Cardiac fibroblast (primary cell): ENCODE data around the gene FCHO1.

ENCODE experiments used
- DNase-seq, 2 donors: peaks; one replicate each; pipeline versions ENCODE4 v3.0.0 to v3.0.0-alpha.2; 2010; ENCODE audit warnings: low read depth in 2 of 2
- H3K4me3 ChIP-seq, 2 donors: replicated peaks in 1 of 2; 1 replicate in 1 of 2; 2 replicates in 1 of 2; pipeline ENCODE4 v1.5.1; 2011; ENCODE audit warnings: low read depth in 2 of 2, low read length in 2 of 2, mild to moderate bottlenecking in 2 of 2, moderate library complexity in 1 of 2
- CTCF ChIP-seq: IDR thresholded peaks from one replicate; pipeline ENCODE4 v1.5.1; 2011; ENCODE audit warnings: low read depth, mild to moderate bottlenecking, low read length, inconsistent platforms

FCHO1 gene

GRCh38 chr19:17829855-17830566, 78.7 kb downstream of the FCHO1 start:
- peak overlapping the region in 1 of 2 donors; percentile 11 for H3K4me3 ChIP-seq
- DNase-seq = peak in 1 of 2 donors; percentile 33
- TF ChIP-seq CTCF = no peak

GRCh38 chr19:17830567-17831418, 79.5 kb downstream of the FCHO1 start:
- H3K4me3 ChIP-seq = peak overlapping the region in 1 of 2 donors; percentile 11
- no peak for TF ChIP-seq CTCF
- DNase-seq = peak; percentile 43 to 66

- DNase-seq = no peak
- no peak overlapping the region for H3K4me3 ChIP-seq
- TF ChIP-seq CTCF = no peak
These were observed 80.2 kb downstream of the FCHO1 start for GRCh38 chr19:17831419-17831888.

GRCh38 chr19:17832443-17833208, 81.3 kb downstream of the FCHO1 start:
- TF ChIP-seq CTCF = no peak
- H3K4me3 ChIP-seq = no peak overlapping the region
- no peak for DNase-seq

GRCh38 chr19:17834350-17835181, 83.3 kb downstream of the FCHO1 start:
- no peak overlapping the region for H3K4me3 ChIP-seq
- no peak for TF ChIP-seq CTCF
- DNase-seq = no peak
